ENCODE data around the gene TCF15. TPM values are rescaled to one million over a fixed set of nuclear protein-coding genes. Genes with fewer than 3 reads are reported as not detected.

The TCF15 gene
- polyA plus RNA-seq, 2 of the 4 experiments (the other 2 are of a cell fraction): not detected

GRCh38 chr20:647479-648019, 37.4 kb upstream of the TCF15 start:
- peaks cover 39% of the 10 kb centered on the region for H3K4me1 ChIP-seq
- ATAC-seq (no peak), FAIRE-seq (no peak), DNase-seq (ENCODE audit: low read depth in 1 of 2, low spot score in 1 of 2) (no peak)
- 89% methylated on average over 2 of the region's 2 CpGs for WGBS (ENCODE audit: missing lambda C conversion rate)
- H3K27ac ChIP-seq: no peak overlapping the region
- peaks cover 8% of the 10 kb centered on the region; the same call in 1 of the 3 replicates for H3K9me3 ChIP-seq
- ChIA-PET CTCF (interaction anchor here (0.9 to 6.4 kb wide), 10 partner anchors 9 to 309 kb away, joined by 3 to 87 read pairs (median 8); no protein-coding TSS in a partner anchor), POLR2A (no interaction called here)
- peak overlapping the region; percentile 8; the same call in 2 of the 3 replicates for H3K4me2 ChIP-seq
- H3K4me3 ChIP-seq: no peak overlapping the region
- TF ChIP-seq POLR2AphosphoS2 (conservative IDR thresholded peaks at IDR 0.05; ENCODE audit: low read length) (peak; percentile 18; the same call in 1 of the 2 replicates), MYC (IDR thresholded peaks at IDR 0.05; ENCODE audit: borderline replicate concordance, low read length) (no peak), HMGXB4 (CRISPR knock-in tag; IDR thresholded peaks at IDR 0.05; ENCODE audit: borderline replicate concordance) (no peak), RCOR1 (IDR thresholded peaks at IDR 0.05; ENCODE audit: low read depth, low read length) (no peak), JUN (IDR thresholded peaks at IDR 0.05) (no peak), E2F6 (IDR thresholded peaks at IDR 0.05; ENCODE audit: borderline replicate concordance, low read depth) (no peak), NPAS2 (CRISPR knock-in tag; IDR thresholded peaks at IDR 0.05; ENCODE audit: borderline replicate concordance) (no peak), MAZ (IDR thresholded peaks at IDR 0.05; ENCODE audit: borderline replicate concordance, low read depth, low read length) (no peak), MAFK (IDR thresholded peaks at IDR 0.05; ENCODE audit: partially characterized antibody) (no peak), RAD21 (conservative IDR thresholded peaks at IDR 0.05 in 1 of 2, IDR thresholded peaks at IDR 0.05 in 1 of 2) (no peak), KDM1A (IDR thresholded peaks at IDR 0.05; ENCODE audit: low read depth) (peak; percentile 64; the same call in 1 of the 2 replicates), RARB (CRISPR knock-in tag; IDR thresholded peaks at IDR 0.05) (no peak), CTCF (IDR thresholded peaks at IDR 0.05) (no peak)

GRCh38 chr20:646868-647233, 36.7 kb upstream of the TCF15 start:
- H3K4me1 ChIP-seq: peaks cover 39% of the 10 kb centered on the region
- H3K4me2 ChIP-seq: peak overlapping the region; percentile 8
- ATAC-seq (no peak), DNase-seq (ENCODE audit: low read depth in 1 of 2, low spot score in 1 of 2) (no peak), FAIRE-seq (peak; percentile 32)
- 0 out of 6 replicates have a peak overlapping the region, but pooled peaks of 1 of the 2 experiments have one; percentile 12 for H3K27ac ChIP-seq
- H3K4me3 ChIP-seq: no peak overlapping the region
- peaks cover 8% of the 10 kb centered on the region; the same call in 1 of the 3 replicates for H3K9me3 ChIP-seq
- ChIA-PET CTCF (interaction anchor here (0.9 to 6.4 kb wide), 18 partner anchors 9 to 293 kb away, joined by 3 to 87 read pairs (median 14); no protein-coding TSS in a partner anchor), POLR2A (no interaction called here)
- WGBS (ENCODE audit: missing lambda C conversion rate): 74% methylated on average over 2 of the region's 2 CpGs
- TF ChIP-seq SMC3 (IDR thresholded peaks at IDR 0.05) (no peak), HES2 (IDR thresholded peaks at IDR 0.05) (no peak), ZFP36 (IDR thresholded peaks at IDR 0.05; ENCODE audit: borderline replicate concordance, partially characterized antibody) (no peak), HOXA7 (CRISPR knock-in tag; IDR thresholded peaks at IDR 0.05) (peak; percentile 4; the same call in 1 of the 2 replicates), ZNF302 (CRISPR knock-in tag; IDR thresholded peaks at IDR 0.05) (no peak), RARB (CRISPR knock-in tag; IDR thresholded peaks at IDR 0.05) (peak; percentile 61; the same call in 1 of the 2 replicates), ATOH8 (CRISPR knock-in tag; IDR thresholded peaks at IDR 0.05; ENCODE audit: low read depth) (no peak), TP53 (CRISPR knock-in tag; IDR thresholded peaks at IDR 0.05) (peak; percentile 66; the same call in 1 of the 2 replicates), HEYL (CRISPR knock-in tag; IDR thresholded peaks at IDR 0.05) (no peak), JUN (IDR thresholded peaks at IDR 0.05) (no peak; a peak in 1 of 5 replicates), SREBF2 (IDR thresholded peaks at IDR 0.05) (no peak), NR3C1 (IDR thresholded peaks at IDR 0.05) (no peak), FOSL2 (IDR thresholded peaks at IDR 0.05) (no peak), FOSL2 (CRISPR knock-in tag; IDR thresholded peaks at IDR 0.05) (no peak), PBX3 (IDR thresholded peaks at IDR 0.05) (no peak), BHLHE40 (IDR thresholded peaks at IDR 0.05; ENCODE audit: low read depth, low read length) (no peak), ZC3H11A (IDR thresholded peaks at IDR 0.05) (no peak), ZSCAN20 (CRISPR knock-in tag; IDR thresholded peaks at IDR 0.05) (no peak), POLR2AphosphoS2 (conservative IDR thresholded peaks at IDR 0.05; ENCODE audit: low read length) (peak; percentile 77; the same call in 1 of the 2 replicates), CEBPB (IDR thresholded peaks at IDR 0.05) (no peak), KDM5A (IDR thresholded peaks at IDR 0.05) (no peak)
